ENCODE results near the gene HASPIN. TPM values are rescaled to one million over a fixed set of nuclear protein-coding genes. Genes with fewer than 3 reads are reported as not detected.

The HASPIN gene
- total RNA-seq, 1 donor from 2014 or later: 0.33 TPM

DNA sequence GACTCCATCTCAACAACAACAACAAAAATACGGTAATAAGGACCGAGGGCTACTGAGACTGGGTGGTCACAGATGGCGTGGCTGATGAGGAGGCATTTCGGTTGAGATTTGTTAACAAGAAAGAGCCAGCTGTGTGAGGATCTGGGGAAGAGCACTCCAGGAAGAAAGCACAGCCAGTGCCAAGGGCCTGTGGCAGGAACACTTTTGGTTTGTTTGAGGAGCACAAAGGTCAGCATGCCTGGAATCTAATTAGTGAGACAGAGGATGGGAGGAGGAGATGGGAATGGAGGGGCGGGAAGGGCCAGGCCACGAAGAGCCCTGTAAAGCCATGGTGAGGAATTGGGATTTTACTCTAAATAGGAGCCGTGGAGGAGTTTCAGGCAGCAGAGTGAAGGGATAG lies 24.9 kb downstream of the HASPIN start:
- Histone ChIP-seq H3K27ac (replicated peaks) (no peak overlapping the region), H3K4me1 (no peaks in the 10 kb centered on the region), H3K4me3 (no peak overlapping the region), H3K36me3 (no peaks in the 10 kb centered on the region), H3K9me3 (replicated peaks) (no peaks in the 10 kb centered on the region), H3K27me3 (ENCODE audit: low read depth) (peaks cover 48% of the 10 kb centered on the region)
- intact Hi-C loops (cut with micrococcal nuclease): no loop called here
- no peak for DNase-seq
- TF ChIP-seq CTCF (IDR thresholded peaks at IDR 0.05; ENCODE audit: borderline replicate concordance): no peak

DNA sequence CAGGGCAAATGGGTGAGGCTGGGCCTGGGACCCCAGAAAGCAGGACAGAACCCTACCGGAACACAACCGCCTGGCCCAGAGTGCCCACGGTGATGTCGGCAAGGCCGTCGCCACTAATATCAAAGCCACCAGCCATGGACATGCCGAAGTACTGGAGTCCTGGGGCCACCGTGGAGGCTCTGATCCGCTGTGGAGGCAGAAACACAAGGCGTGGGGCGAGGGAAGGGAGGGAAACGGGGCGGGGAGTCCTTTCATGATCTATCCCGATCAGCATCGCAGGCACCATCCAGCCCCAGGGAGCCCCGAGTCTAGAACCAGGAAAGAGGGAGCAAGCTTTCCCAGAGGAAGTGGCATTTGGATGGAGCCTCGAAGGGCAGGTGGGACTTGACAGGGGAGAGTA lies 26.6 kb downstream of the HASPIN start:
- Histone ChIP-seq H3K27ac (replicated peaks) (no peak overlapping the region), H3K4me3 (no peak overlapping the region), H3K27me3 (ENCODE audit: low read depth) (peaks cover 65% of the 10 kb centered on the region)

GRCh38 chr17:3750926-3751325 lies 27.2 kb downstream of the HASPIN start:
- no peak for TF ChIP-seq CTCF (IDR thresholded peaks at IDR 0.05; ENCODE audit: borderline replicate concordance)
- Histone ChIP-seq H3K27me3 (ENCODE audit: low read depth) (peaks cover 72% of the 10 kb centered on the region), H3K4me1 (peaks cover 3% of the 10 kb centered on the region), H3K9me3 (replicated peaks) (no peaks in the 10 kb centered on the region), H3K36me3 (no peaks in the 10 kb centered on the region), H3K27ac (replicated peaks) (no peak overlapping the region), H3K4me3 (no peak overlapping the region)
- intact Hi-C loops (cut with micrococcal nuclease): no loop called here
- no peak for DNase-seq

More for the DNA sequence above, 26.6 kb downstream of the HASPIN start:
- no peak for DNase-seq
- Histone ChIP-seq H3K9me3 (replicated peaks) (no peaks in the 10 kb centered on the region), H3K36me3 (no peaks in the 10 kb centered on the region), H3K4me1 (peaks cover 3% of the 10 kb centered on the region)
- intact Hi-C loops (cut with micrococcal nuclease): no loop called here
- TF ChIP-seq CTCF (IDR thresholded peaks at IDR 0.05; ENCODE audit: borderline replicate concordance): no peak

DNA sequence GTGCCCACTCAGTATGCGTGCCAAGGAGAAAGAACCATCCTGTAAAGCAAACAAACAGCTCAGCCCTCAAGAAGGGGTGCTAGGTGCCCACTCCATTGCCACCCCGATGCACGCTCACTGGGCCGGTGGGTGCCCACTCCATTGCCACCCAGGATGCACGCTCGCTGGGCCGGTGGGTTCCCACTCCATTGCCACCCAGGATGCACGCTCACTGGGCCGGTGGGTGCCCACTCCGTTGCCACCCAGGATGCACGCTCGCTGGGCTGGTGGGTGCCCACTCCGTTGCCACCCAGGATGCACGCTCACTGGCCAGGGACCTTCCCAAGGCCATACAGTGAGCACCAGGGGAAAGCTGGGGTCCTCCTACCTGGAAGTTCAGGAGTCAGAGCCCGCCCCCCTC lies 28.1 kb downstream of the HASPIN start:
- no peak for DNase-seq
- TF ChIP-seq CTCF (IDR thresholded peaks at IDR 0.05; ENCODE audit: borderline replicate concordance): no peak

DNA sequence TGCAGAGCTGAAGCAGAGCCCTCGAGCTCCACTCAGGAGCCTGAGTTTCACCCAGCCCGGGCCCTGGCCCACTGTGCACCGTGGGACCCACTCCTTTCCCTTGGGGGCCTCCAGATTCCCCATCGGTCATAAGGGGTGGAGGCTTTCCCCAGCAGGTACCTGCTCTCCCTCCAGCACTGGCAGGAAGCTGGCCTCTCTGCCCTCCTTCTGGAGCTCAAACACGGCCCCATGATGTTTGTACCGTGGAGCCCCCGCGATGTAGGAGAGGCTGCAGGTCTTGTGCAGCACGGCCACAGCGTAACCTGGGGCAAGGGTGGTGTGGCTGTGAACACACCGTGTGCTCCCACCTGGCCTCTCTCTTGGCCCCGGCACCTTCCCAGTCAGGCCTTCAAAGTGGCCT lies 29.9 kb downstream of the HASPIN start:
- Histone ChIP-seq H3K4me3 (no peak overlapping the region), H3K27me3 (ENCODE audit: low read depth) (peaks cover 81% of the 10 kb centered on the region), H3K36me3 (no peaks in the 10 kb centered on the region), H3K9me3 (replicated peaks) (no peaks in the 10 kb centered on the region), H3K27ac (replicated peaks) (no peak overlapping the region), H3K4me1 (peaks cover 3% of the 10 kb centered on the region)
- DNase-seq: no peak
- intact Hi-C loops (cut with micrococcal nuclease): no loop called here
- no peak for TF ChIP-seq CTCF (IDR thresholded peaks at IDR 0.05; ENCODE audit: borderline replicate concordance)

More for the DNA sequence above, 28.1 kb downstream of the HASPIN start:
- Histone ChIP-seq H3K27me3 (ENCODE audit: low read depth) (peaks cover 76% of the 10 kb centered on the region), H3K4me1 (peaks cover 3% of the 10 kb centered on the region), H3K9me3 (replicated peaks) (no peaks in the 10 kb centered on the region), H3K36me3 (no peaks in the 10 kb centered on the region), H3K4me3 (no peak overlapping the region), H3K27ac (replicated peaks) (no peak overlapping the region)
- intact Hi-C loops (cut with micrococcal nuclease): no loop called here

DNA sequence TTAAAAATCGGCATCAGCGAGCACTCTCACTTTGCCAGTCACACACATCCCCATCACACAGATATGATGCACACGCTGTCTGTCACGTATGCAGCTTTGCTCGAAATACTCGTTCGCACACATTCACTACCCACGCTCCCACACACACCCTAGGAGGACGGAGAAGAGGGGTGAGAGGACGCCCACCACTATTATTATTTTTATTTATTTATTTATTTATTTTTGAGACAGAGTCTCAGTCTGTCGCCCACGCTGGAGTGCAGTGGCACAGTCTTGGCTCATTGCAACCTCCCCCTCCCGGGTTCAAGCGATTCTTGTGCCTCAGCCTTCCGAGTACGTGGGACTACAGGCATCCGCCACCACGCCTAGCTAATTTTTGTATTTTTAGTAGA lies 30.4 kb downstream of the HASPIN start:
- Histone ChIP-seq H3K4me1 (peaks cover 3% of the 10 kb centered on the region), H3K27ac (replicated peaks) (no peak overlapping the region), H3K9me3 (replicated peaks) (peaks cover under 1% of the 10 kb centered on the region), H3K27me3 (ENCODE audit: low read depth) (peaks cover 81% of the 10 kb centered on the region), H3K4me3 (no peak overlapping the region), H3K36me3 (no peaks in the 10 kb centered on the region)
- intact Hi-C loops (cut with micrococcal nuclease): no loop called here
- no peak for TF ChIP-seq CTCF (IDR thresholded peaks at IDR 0.05; ENCODE audit: borderline replicate concordance)
- DNase-seq: no peak
